Vagina (tissue), 2 donors: ENCODE data around the gene ZNF660.

Experiments
- POLR2AphosphoS5 ChIP-seq, 2 donors: sonication (generic); formaldehyde crosslinking; IDR thresholded peaks; one replicate each; pipeline ENCODE4 v1.9.0; 2017; ENCODE audit warnings: antibody characterized with exemption in 2 of 2, mild to moderate bottlenecking in 2 of 2, low read depth in 1 of 2; ENCODE audit not compliant: insufficient read depth in 1 of 2
- TF ChIP-seq, protein P1 (sequence below), 3 experiments: fragments of 450-650 bp in 2 of 3; fragments of 200-600 bp in 1 of 3; sonication (generic) in 1 of 3; IDR thresholded peaks; one replicate each; pipeline ENCODE4 v1.5.1; 2017 to 2019; ENCODE audit warnings: antibody characterized with exemption in 3 of 3, mild to moderate bottlenecking in 2 of 3, moderate library complexity in 2 of 3

DNA sequence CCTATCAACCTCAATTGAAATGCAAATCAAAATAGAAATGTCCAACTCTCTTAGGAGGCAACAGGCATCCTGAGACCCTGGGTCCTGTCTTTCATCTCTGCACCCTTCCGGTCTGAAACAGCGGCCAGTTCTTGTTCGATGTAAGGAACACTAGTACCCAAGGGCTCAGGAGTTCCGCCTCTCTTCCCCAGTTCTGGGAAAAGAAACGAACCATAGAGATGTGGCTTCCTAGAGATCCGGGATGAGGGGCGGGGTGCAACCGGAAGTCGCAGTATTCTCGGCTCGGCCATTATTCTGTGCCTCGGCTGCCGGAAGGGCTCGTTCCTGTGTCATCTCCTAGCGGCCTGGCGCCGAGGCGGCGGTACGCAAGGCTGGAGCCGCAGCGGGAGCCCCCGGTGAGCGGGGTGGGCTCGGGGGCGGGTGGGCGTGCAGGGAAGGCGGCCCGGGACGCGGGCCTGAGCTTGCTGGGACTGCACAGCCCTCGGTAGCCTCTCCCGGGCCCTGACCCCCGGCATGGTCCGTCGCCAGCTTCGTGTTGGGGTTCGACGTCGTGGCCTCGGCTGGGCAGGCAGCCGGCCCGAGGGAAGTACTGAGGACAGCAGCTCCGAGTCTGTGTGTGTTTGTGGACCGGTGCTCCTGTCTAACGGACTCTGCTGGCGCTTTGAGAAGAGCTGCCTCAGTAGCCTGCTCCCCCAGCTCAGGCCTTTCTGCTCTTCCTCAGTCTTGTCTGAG lies 40.2 kb downstream of the ZNF660 start, which contains the start of gene ZNF197:
- TF ChIP-seq, protein P1, sequence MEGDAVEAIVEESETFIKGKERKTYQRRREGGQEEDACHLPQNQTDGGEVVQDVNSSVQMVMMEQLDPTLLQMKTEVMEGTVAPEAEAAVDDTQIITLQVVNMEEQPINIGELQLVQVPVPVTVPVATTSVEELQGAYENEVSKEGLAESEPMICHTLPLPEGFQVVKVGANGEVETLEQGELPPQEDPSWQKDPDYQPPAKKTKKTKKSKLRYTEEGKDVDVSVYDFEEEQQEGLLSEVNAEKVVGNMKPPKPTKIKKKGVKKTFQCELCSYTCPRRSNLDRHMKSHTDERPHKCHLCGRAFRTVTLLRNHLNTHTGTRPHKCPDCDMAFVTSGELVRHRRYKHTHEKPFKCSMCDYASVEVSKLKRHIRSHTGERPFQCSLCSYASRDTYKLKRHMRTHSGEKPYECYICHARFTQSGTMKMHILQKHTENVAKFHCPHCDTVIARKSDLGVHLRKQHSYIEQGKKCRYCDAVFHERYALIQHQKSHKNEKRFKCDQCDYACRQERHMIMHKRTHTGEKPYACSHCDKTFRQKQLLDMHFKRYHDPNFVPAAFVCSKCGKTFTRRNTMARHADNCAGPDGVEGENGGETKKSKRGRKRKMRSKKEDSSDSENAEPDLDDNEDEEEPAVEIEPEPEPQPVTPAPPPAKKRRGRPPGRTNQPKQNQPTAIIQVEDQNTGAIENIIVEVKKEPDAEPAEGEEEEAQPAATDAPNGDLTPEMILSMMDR (IDR thresholded peaks at IDR 0.05), result no peak
- peak; percentile 53 to 79 for TF ChIP-seq POLR2AphosphoS5 (IDR thresholded peaks at IDR 0.05; ENCODE audit: insufficient read depth in 1 of 2, low read depth in 1 of 2)
